SK-N-SH (cell line): Measurements from ENCODE around the gene INHBE. TPM values are rescaled to one million over a fixed set of nuclear protein-coding genes. Genes with fewer than 3 reads are reported as not detected.

Experiments
- CTCF ChIA-PET: fragments of 300-600, 350-600 bp; formaldehyde crosslinking; extraction: SDS; loops from one replicate; lab custom pipeline; 2021; lab: Yijun Ruan, JAX
- POLR2A ChIA-PET: fragments of 350-600 bp; sonication (Branson Sonifier 250); formaldehyde crosslinking; extraction: SDS; loops from one replicate; lab custom pipeline; 2020; ENCODE audit warnings: antibody characterized with exemption, inconsistent platforms; lab: Yijun Ruan, JAX
- DNase-seq: peaks from one replicate; pipeline ENCODE4 v3.0.0; 2012
- H2AFZ ChIP-seq: fragments of 200-600 bp; sonication (generic); 2 replicates; pipeline ENCODE4 v1.8.1; 2016; ENCODE audit warnings: antibody characterized with exemption, mild to moderate bottlenecking, low read depth
- H3F3A ChIP-seq: fragments of 200-600 bp; sonication (generic); replicated peaks from 2 replicates; pipeline ENCODE3; 2016; ENCODE audit warnings: antibody characterized with exemption, mild to moderate bottlenecking; ENCODE audit not compliant: insufficient read depth
- H3K27ac ChIP-seq, 2 experiments: fragments of 200-500 bp in 1 of 2; fragments of 200-600 bp in 1 of 2; sonication (Bioruptor generic) in 1 of 2; sonication (generic), shearing (Covaris generic) in 1 of 2; 2 replicates each; pipeline versions ENCODE4 v1.5.1 to v1.6.1; 2014 to 2016; ENCODE audit warnings: low read depth in 2 of 2, inconsistent platforms in 1 of 2, low read length in 1 of 2, mild to moderate bottlenecking in 1 of 2, mixed read lengths in 1 of 2
- H3K27me3 ChIP-seq: fragments of 200-600 bp; sonication (generic), shearing (Covaris generic); 2 replicates; pipeline ENCODE4 v1.6.1; 2016; ENCODE audit warnings: mixed run types; ENCODE audit not compliant: insufficient read depth
- H3K36me3 ChIP-seq, 2 experiments: fragments of 200-500 bp in 1 of 2; fragments of 200-600 bp in 1 of 2; sonication (Bioruptor generic) in 1 of 2; sonication (generic) in 1 of 2; replicated peaks in 1 of 2; 2 replicates each; pipeline versions ENCODE3 to v1.5.1; 2014 to 2016; ENCODE audit warnings: low read length in 1 of 2, mild to moderate bottlenecking in 1 of 2; ENCODE audit not compliant: insufficient read depth in 2 of 2, control insufficient read depth in 1 of 2
- H3K4me1 ChIP-seq, 2 experiments: fragments of 200-500 bp in 1 of 2; fragments of 200-600 bp in 1 of 2; sonication (Bioruptor generic) in 1 of 2; sonication (generic), shearing (Covaris generic) in 1 of 2; 2 replicates each; pipeline versions ENCODE4 v1.5.1 to v1.6.1; 2014 to 2016; ENCODE audit warnings: low read depth in 1 of 2, low read length in 1 of 2, mixed run types in 1 of 2; ENCODE audit not compliant: insufficient read depth in 2 of 2, control insufficient read depth in 1 of 2
- H3K4me2 ChIP-seq: fragments of 200-600 bp; sonication (generic), shearing (Covaris generic); 2 replicates; pipeline ENCODE4 v1.6.1; 2017; ENCODE audit warnings: mixed run types
- H3K4me3 ChIP-seq, 2 experiments: fragments of 200-500 bp in 1 of 2; fragments of 200-600 bp in 1 of 2; sonication (Bioruptor generic) in 1 of 2; sonication (generic), shearing (Covaris generic) in 1 of 2; 2 replicates each; pipeline versions ENCODE4 v1.5.1 to v1.8.1; 2014 to 2016; ENCODE audit warnings: low read depth in 2 of 2, inconsistent platforms in 1 of 2, low read length in 1 of 2, mild to moderate bottlenecking in 1 of 2, mixed read lengths in 1 of 2, moderate library complexity in 1 of 2
- H3K79me2 ChIP-seq: fragments of 200-600 bp; sonication (generic); 2 replicates; pipeline ENCODE4 v1.8.1; 2017; ENCODE audit warnings: mild to moderate bottlenecking; ENCODE audit not compliant: insufficient read depth
- H3K9ac ChIP-seq: fragments of 200-600 bp; sonication (generic); 2 replicates; pipeline ENCODE4 v1.6.1; 2017; ENCODE audit warnings: mixed run types
- H3K9me2 ChIP-seq: fragments of 200-600 bp; sonication (generic); 2 replicates; pipeline ENCODE4 v1.6.1; 2017; ENCODE audit warnings: mixed run types
- H3K9me3 ChIP-seq: fragments of 200-600 bp; sonication (generic); 2 replicates; pipeline ENCODE4 v1.6.1; 2017; ENCODE audit warnings: mixed run types, mild to moderate bottlenecking, moderate library complexity
- H4K20me1 ChIP-seq: fragments of 200-600 bp; sonication (generic); 2 replicates; pipeline ENCODE4 v1.6.1; 2017; ENCODE audit warnings: mild to moderate bottlenecking, mixed run types; ENCODE audit not compliant: insufficient read depth
- CHD2 ChIP-seq: fragments of 150-350 bp; IDR thresholded peaks from 2 replicates; pipeline ENCODE4 v1.6.1; 2018; ENCODE audit warnings: low read length; ENCODE audit not compliant: partially characterized antibody
- EP300 ChIP-seq, 2 experiments: IDR thresholded peaks; 2 replicates each; pipeline versions ENCODE4 v1.4.0 to v1.6.1; 2012; ENCODE audit warnings: borderline replicate concordance in 1 of 2, low read depth in 1 of 2, low read length in 1 of 2
- EZH2phosphoT487 ChIP-seq: fragments of 200-600 bp; sonication (generic); IDR thresholded peaks from 2 replicates; pipeline ENCODE4 v1.6.1; 2017; ENCODE audit warnings: low read depth, mixed run types, mild to moderate bottlenecking, antibody characterized with exemption, moderate library complexity, borderline replicate concordance
- FOSL2 ChIP-seq: IDR thresholded peaks from 2 replicates; pipeline ENCODE4 v1.4.0; 2012; ENCODE audit warnings: low read depth, mild to moderate bottlenecking, moderate library complexity, borderline replicate concordance
- FOXJ3 ChIP-seq: sonication (generic); formaldehyde crosslinking; IDR thresholded peaks from 2 replicates; pipeline ENCODE4 v1.5.1; 2020; ENCODE audit warnings: mild to moderate bottlenecking, missing genetic modification reagents
- FOXM1 ChIP-seq: IDR thresholded peaks from 2 replicates; pipeline ENCODE4 v1.4.0; 2012; ENCODE audit warnings: low read depth, mild to moderate bottlenecking
- GABPA ChIP-seq: IDR thresholded peaks from 2 replicates; pipeline ENCODE4 v1.4.0; 2012; ENCODE audit warnings: low read depth, mild to moderate bottlenecking
- GATA2 ChIP-seq: sonication (generic); formaldehyde crosslinking; IDR thresholded peaks from 2 replicates; pipeline ENCODE4 v1.5.0; 2020; ENCODE audit warnings: mild to moderate bottlenecking, missing genetic modification reagents
- JUND ChIP-seq: IDR thresholded peaks from 2 replicates; pipeline ENCODE4 v1.4.0; 2012
- MEF2A ChIP-seq: IDR thresholded peaks from 2 replicates; pipeline ENCODE4 v1.4.0; 2012; ENCODE audit warnings: low read depth, borderline replicate concordance
- MXI1 ChIP-seq: IDR thresholded peaks from 2 replicates; pipeline ENCODE4 v1.6.1; 2012; ENCODE audit warnings: mild to moderate bottlenecking, low read depth, low read length, improper control_type of control experiment
- NFIC ChIP-seq: IDR thresholded peaks from 2 replicates; pipeline ENCODE4 v1.4.0; 2012; ENCODE audit warnings: borderline replicate concordance
- NRF1 ChIP-seq: IDR thresholded peaks from 2 replicates; pipeline ENCODE4 v1.6.1; 2012; ENCODE audit warnings: low read depth, mild to moderate bottlenecking, low read length
- PBX3 ChIP-seq: IDR thresholded peaks from 2 replicates; pipeline ENCODE4; 2012
- POLR2AphosphoS5 ChIP-seq: IDR thresholded peaks from 2 replicates; pipeline ENCODE4 v1.6.1; 2012; ENCODE audit warnings: low read depth, low read length
- RCOR1 ChIP-seq: fragments of 150-350 bp; IDR thresholded peaks from 2 replicates; pipeline ENCODE4 v1.6.1; 2017; ENCODE audit warnings: antibody characterized with exemption, low read length
- RXRA ChIP-seq: IDR thresholded peaks from 2 replicates; pipeline ENCODE4 v1.4.0; 2012; ENCODE audit warnings: low read depth, mild to moderate bottlenecking, borderline replicate concordance
- SIN3A ChIP-seq: IDR thresholded peaks from 2 replicates; pipeline ENCODE4 v1.6.1; 2012; ENCODE audit warnings: low read depth, mild to moderate bottlenecking, low read length, moderate library complexity, borderline replicate concordance
- TAF1 ChIP-seq: IDR thresholded peaks from 2 replicates; pipeline ENCODE4 v1.6.1; 2012; ENCODE audit warnings: low read depth, mild to moderate bottlenecking, low read length, moderate library complexity, borderline replicate concordance
- TEAD4 ChIP-seq: IDR thresholded peaks from 2 replicates; pipeline ENCODE4 v1.4.0; 2012; ENCODE audit warnings: mild to moderate bottlenecking, borderline replicate concordance; ENCODE audit not compliant: insufficient read depth
- USF1 ChIP-seq: IDR thresholded peaks from 2 replicates; pipeline ENCODE4 v1.4.0; 2012; ENCODE audit warnings: low read depth, borderline replicate concordance
- YY1 ChIP-seq: IDR thresholded peaks from 2 replicates; pipeline ENCODE4 v1.4.0; 2012; ENCODE audit warnings: low read depth, mild to moderate bottlenecking
- WGBS: methylation state at CpG from one replicate; pipeline ENCODE4 v1.1.6; 2017; ENCODE audit warnings: low lambda C conversion rate; 5-methylcytosine and 5-hydroxymethylcytosine counted together
- polyA plus RNA-seq, 3 experiments: library from polyadenylated mRNA; depleted of rRNA; stranded (reverse); fragments of >200 nt; gene quantifications; 2 replicates each; pipeline ENCODE4 v1.2.3, GENCODE V29; 2012

INHBE gene
- polyA plus RNA-seq, 1 of the 3 experiments (the other 2 are of a cell fraction): 0.03 TPM

- Histone ChIP-seq H3K4me2 (no peak overlapping the region), H3K27me3 (no peaks in the 10 kb centered on the region), H3K4me3 (no peak overlapping the region), H4K20me1 (no peaks in the 10 kb centered on the region), H3K4me1 (peaks cover 6 to 20% of the 10 kb centered on the region in 2 experiments; a peak in 2 of 4 replicates), H3K79me2 (no peaks in the 10 kb centered on the region), H3K9ac (no peak overlapping the region), H2AFZ (no peak overlapping the region), H3K9me3 (no peaks in the 10 kb centered on the region), H3F3A (no peaks in the 10 kb centered on the region), H3K36me3 (no peaks in the 10 kb centered on the region), H3K9me2 (no peaks in the 10 kb centered on the region), H3K27ac (no peak overlapping the region)
- TF ChIP-seq NRF1: no peak
- TF ChIP-seq SIN3A: no peak
- no peak for TF ChIP-seq POLR2AphosphoS5
- TF ChIP-seq RXRA: no peak
- no peak for TF ChIP-seq CHD2
- no peak for TF ChIP-seq PBX3
- no peak for TF ChIP-seq EP300 (IDR thresholded peaks at IDR 0.05; ENCODE audit: borderline replicate concordance in 1 of 2, low read depth in 1 of 2, low read length in 1 of 2)
- no peak for TF ChIP-seq MXI1
- no peak for TF ChIP-seq GATA2
- no peak for TF ChIP-seq JUND
- no peak for TF ChIP-seq FOXJ3 (CRISPR knock-in tag)
- ChIA-PET POLR2A (no interaction called here), CTCF (interaction anchor here (1.0 to 13.7 kb wide), 16 partner anchors 10 to 241 kb away, joined by 3 to 391 read pairs (median 15); partner anchors contain the start of gene ARHGAP9)
- no peak for DNase-seq
- 94% methylated on average over 2 of the region's 2 CpGs for WGBS
Measured at GRCh38 chr12:57454213-57454565, 918 bp upstream of the INHBE start.

- CTCF ChIA-PET: interaction anchor here (0.6 to 13.7 kb wide), 28 partner anchors 9 to 242 kb away, joined by 3 to 391 read pairs (median 6); partner anchors contain the start of genes DDIT3 and INHBC
- TF ChIP-seq MEF2A (no peak), YY1 (no peak), NRF1 (no peak), USF1 (no peak), NFIC (no peak), FOSL2 (no peak), RCOR1 (no peak), TEAD4 (no peak), TAF1 (no peak), SIN3A (no peak), JUND (no peak), POLR2AphosphoS5 (no peak), GABPA (no peak), GATA2 (no peak), EZH2phosphoT487 (no peak), FOXM1 (no peak)
- Histone ChIP-seq H4K20me1 (no peaks in the 10 kb centered on the region), H3K4me1 (peaks cover 6 to 23% of the 10 kb centered on the region in 2 experiments; a peak in 2 of 4 replicates), H3K79me2 (no peaks in the 10 kb centered on the region), H3K27ac (no peak overlapping the region), H3K4me2 (no peak overlapping the region), H3F3A (peaks cover 5% of the 10 kb centered on the region), H3K4me3 (no peak overlapping the region), H3K9me3 (no peaks in the 10 kb centered on the region), H3K36me3 (no peaks in the 10 kb centered on the region), H2AFZ (no peak overlapping the region), H3K9ac (no peak overlapping the region), H3K27me3 (no peaks in the 10 kb centered on the region), H3K9me2 (no peaks in the 10 kb centered on the region)
- 65% methylated on average over 3 of the region's 10 CpGs for WGBS
- POLR2A ChIA-PET: interaction anchor here (0.6 kb wide), 2 partner anchors 32 to 978 kb away, joined by 4 to 5 read pairs; no protein-coding TSS in a partner anchor
- DNase-seq: no peak
Measured at GRCh38 chr12:57455374-57456144, 452 bp downstream of the INHBE start.
